ENCODE measurements around the gene REPS2. TPM values are rescaled to one million over a fixed set of nuclear protein-coding genes. Genes with fewer than 3 reads are reported as not detected.

REPS2 gene
- total and polyA plus RNA-seq, 9 of the 15 experiments (the other 6 are each of a cell fraction or from before 2014, with no cell fraction given): 0.01 to 0.07 (median 0.01) TPM; not detected in 3

- TF ChIP-seq CXXC5 (CRISPR knock-in tag; IDR thresholded peaks at IDR 0.05) (peak; percentile 84), LEF1 (IDR thresholded peaks at IDR 0.05) (peak; percentile 28; the same call in 1 of the 2 replicates), CEBPB (tag; IDR thresholded peaks at IDR 0.05) (peak; percentile 90), SP2 (IDR thresholded peaks at IDR 0.05; ENCODE audit: extremely low read depth, low read depth, low read length, poor library complexity, severe bottlenecking) (no peak), TEAD2 (tag; IDR thresholded peaks at IDR 0.05) (no peak), GATA2 (CRISPR knock-in tag; IDR thresholded peaks at IDR 0.05) (no peak), KLF16 (IDR thresholded peaks at IDR 0.05) (0 out of 2 replicates have a peak, but pooled peaks have one; percentile 50), CEBPG (CRISPR knock-in tag; IDR thresholded peaks at IDR 0.05) (no peak), CEBPG (tag; conservative IDR thresholded peaks at IDR 0.05 in 1 of 2, IDR thresholded peaks at IDR 0.05 in 1 of 2) (peak; percentile 64 to 75), JUNB (CRISPR knock-in tag; conservative IDR thresholded peaks at IDR 0.05) (no peak), TRIM24 (IDR thresholded peaks at IDR 0.05) (peak; percentile 34 to 37; a peak in 2 of 4 replicates), CTBP1 (IDR thresholded peaks at IDR 0.05; ENCODE audit: borderline replicate concordance) (peak; percentile 25; the same call in 1 of the 2 replicates), TCF3 (CRISPR knock-in tag; IDR thresholded peaks at IDR 0.05) (peak; percentile 85), CBFA2T2 (conservative IDR thresholded peaks at IDR 0.05) (peak; percentile 72), CBFA2T3 (IDR thresholded peaks at IDR 0.05) (peak; percentile 86), NFIC (IDR thresholded peaks at IDR 0.05) (0 out of 2 replicates have a peak, but pooled peaks have one; percentile 27), POLR2AphosphoS5 (IDR thresholded peaks at IDR 0.05; ENCODE audit: control insufficient read depth, insufficient read depth, low read depth, low read length) (peak; percentile 58; the same call in 1 of the 2 replicates), MTA1 (IDR thresholded peaks at IDR 0.05; ENCODE audit: borderline replicate concordance) (no peak), RCOR1 (IDR thresholded peaks at IDR 0.05; ENCODE audit: borderline replicate concordance in 1 of 2, low read depth in 2 of 2, low read length in 2 of 2) (peak in 1 of 2 experiments; percentile 74; a peak in 2 of 4 replicates), FOSL1 (tag; conservative IDR thresholded peaks at IDR 0.05) (0 out of 2 replicates have a peak, but pooled peaks have one; percentile 26), RERE (CRISPR knock-in tag; IDR thresholded peaks at IDR 0.05; ENCODE audit: borderline replicate concordance) (no peak), NR2C2 (CRISPR knock-in tag; IDR thresholded peaks at IDR 0.05) (no peak), NR2C2 (tag; IDR thresholded peaks at IDR 0.05) (no peak), JUND (IDR thresholded peaks at IDR 0.05; ENCODE audit: borderline replicate concordance, low read depth, low read length) (no peak), JUND (tag; IDR thresholded peaks at IDR 0.05; ENCODE audit: borderline replicate concordance, low read depth, low read length) (peak; percentile 31; the same call in 1 of the 3 replicates), TEAD4 (IDR thresholded peaks at IDR 0.05; ENCODE audit: low read length) (peak; percentile 87), TEAD4 (CRISPR knock-in tag; IDR thresholded peaks at IDR 0.05; ENCODE audit: borderline replicate concordance) (no peak)
Observed at GRCh38 chrX:16930392-16930791, 16.1 kb upstream of the REPS2 start (continued).
